IPS-11a (cell line): ENCODE results near the gene IQCK.
"Not testable (repeated sequence)": the region's sequence is repeated elsewhere in the genome, so short reads cannot be mapped to it uniquely, and the experiment has no call there.

Experiments
- H3K4me3 ChIP-seq: one replicate; pipeline ENCODE4 v1.5.1; 2013; ENCODE audit warnings: low read depth, low read length, control low read depth

The IQCK gene

GRCh38 chr16:19801369-19801768, 83.3 kb downstream of the IQCK start:
- H3K4me3 ChIP-seq, result not testable (repeated sequence)

- not testable (repeated sequence) for H3K4me3 ChIP-seq
Observed at GRCh38 chr16:19801824-19802223, 83.8 kb downstream of the IQCK start.

GRCh38 chr16:19802612-19803011, 84.5 kb downstream of the IQCK start:
- H3K4me3 ChIP-seq, result no peak overlapping the region

DNA sequence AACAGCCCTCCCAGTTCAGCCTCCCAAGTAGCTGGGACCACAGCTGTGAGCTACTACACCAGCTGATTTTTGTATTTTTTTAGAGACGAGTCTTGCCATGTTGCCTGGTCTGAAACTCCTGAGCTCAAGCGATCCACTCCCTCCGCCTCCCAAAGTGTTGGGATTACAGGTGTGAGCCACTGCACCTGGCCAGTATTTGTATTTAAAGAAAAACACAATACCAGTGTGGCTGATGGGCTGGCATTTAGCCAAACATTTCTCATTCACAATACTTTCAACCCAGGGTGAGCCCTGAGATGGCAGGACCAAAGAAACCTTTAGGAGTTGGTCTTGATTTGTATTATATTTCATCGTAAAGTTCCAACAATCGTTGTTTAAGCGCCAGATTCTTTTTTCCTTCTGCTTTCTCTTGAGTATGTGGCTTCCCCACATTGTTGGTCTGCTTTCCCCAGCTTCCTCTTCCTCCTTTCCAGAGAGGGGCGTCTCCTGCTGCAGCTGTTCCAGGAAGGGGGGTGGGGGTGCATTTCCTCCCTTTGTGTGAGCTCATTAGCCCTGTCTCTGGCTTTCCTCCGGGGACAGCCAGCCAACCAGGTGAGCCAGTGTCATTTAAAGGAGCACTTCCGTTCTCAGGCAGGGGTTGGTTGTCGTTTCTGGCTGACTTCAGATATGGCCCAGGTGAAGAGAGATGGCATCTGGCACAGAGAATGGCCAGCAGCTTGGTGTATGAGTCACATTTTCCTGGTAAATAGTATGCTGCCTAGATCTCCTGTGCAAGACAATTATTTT, 86.7 kb downstream of the IQCK start:
- H3K4me3 ChIP-seq, result no peak overlapping the region

GRCh38 chr16:19805459-19806162, 87.5 kb downstream of the IQCK start:
- H3K4me3 ChIP-seq, result no peak overlapping the region

GRCh38 chr16:19808061-19808641, 90.1 kb downstream of the IQCK start:
- H3K4me3 ChIP-seq, result no peak overlapping the region

GRCh38 chr16:19809121-19809635, 91.1 kb downstream of the IQCK start:
- H3K4me3 ChIP-seq, result no peak overlapping the region

DNA sequence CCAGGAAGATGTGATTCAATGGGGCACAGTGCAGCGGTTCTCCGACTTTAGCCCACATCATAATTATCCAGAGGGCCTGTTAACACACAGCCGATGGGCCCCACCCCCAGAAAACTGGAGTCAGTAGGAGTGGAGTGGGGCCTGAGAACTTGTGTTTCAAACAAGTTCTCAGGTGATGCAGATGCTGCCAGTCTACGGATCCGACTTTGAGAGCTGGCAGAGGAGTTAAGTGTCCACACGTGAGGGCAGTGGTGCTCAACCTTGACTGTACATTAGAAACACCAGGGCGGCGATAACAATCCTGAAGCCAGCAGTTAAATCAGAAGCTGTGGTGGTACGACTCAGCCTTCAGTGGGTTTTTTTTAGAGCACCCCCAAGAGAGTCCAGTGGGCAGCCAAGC, 91.6 kb downstream of the IQCK start:
- H3K4me3 ChIP-seq, result no peak overlapping the region

DNA sequence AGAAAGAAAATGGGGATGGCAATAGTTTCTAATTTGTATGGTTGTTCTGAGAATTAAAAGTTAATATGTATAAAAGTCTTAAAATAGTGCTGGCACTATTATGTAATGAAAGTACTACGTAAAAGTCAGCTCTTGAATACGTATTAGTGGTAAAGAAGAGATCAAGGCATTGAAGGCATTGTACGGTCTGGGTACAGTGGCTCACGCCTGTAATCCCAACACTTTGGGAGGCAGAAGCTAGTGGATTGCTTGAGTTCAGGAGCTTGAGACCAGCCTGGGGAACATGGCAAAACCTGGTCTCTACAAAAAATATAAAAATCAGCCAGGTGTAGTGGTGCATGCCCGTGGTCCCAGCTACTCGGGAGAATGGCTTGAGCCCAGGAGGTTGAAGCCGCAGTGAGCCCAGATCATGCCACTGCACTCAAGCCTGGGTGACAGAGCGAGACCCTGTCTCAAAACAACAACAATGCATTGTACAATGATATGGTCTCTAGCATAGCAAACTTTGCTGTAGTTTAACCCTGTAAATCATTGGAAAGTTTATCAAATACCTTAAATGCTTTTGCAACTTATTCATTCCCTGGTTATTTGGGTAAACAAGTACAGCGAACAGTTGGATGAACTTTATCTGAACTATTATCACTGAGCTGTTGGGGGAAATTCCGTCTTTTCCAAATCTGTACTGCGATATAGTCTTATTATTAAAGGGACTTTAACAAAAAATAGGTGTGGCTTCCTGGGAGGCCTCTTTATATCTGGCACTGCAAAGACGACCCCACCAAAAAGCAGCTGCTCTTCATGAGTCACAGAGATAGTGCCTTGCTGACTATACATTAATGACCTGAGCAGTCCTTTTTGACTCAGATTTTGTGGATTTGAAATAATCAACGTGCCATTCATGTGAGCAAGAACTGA, 93.0 kb downstream of the IQCK start:
- no peak overlapping the region for H3K4me3 ChIP-seq

DNA sequence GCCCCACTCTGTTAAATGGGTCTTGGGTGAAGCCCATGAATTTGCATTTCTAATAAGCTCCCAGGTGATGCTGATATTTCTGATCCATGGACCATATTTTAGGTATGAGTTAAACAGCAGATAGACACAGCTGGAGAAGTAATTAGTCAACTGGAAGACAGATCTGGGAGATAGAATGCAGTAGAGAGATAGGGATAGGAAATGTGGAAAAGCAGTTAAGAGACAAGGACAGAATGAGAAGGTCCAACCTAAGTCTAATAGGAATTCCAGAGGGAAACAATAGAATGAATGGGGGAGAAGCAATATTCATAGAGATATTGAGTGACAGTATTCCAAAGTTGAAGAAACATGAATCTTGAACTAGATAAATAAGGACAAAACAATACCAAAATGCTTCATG, 94.9 kb downstream of the IQCK start:
- H3K4me3 ChIP-seq, result no peak overlapping the region

GRCh38 chr16:19815418-19815817, 97.3 kb downstream of the IQCK start:
- no peak overlapping the region for H3K4me3 ChIP-seq

GRCh38 chr16:19817122-19817521, 99.1 kb downstream of the IQCK start:
- H3K4me3 ChIP-seq, result no peak overlapping the region

DNA sequence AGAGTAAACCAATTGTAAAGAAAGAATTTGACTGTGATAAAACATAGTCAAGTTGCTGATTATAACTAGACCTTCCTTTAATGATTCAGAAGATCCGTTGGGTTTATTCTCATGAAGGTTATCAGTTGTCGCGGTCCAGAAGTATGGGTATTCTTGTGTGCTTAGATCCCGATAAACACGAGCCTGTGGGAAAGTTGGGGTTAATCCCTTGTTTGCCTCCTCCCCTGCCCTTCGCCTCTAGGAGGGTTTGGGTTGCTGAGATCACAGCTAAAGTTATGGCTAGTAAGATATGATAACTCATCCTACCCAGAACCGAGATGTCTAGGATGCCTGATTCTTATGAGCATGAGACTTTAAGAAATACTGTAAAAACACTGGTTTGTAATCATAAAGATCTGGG, 99.8 kb downstream of the IQCK start:
- no peak overlapping the region for H3K4me3 ChIP-seq

DNA sequence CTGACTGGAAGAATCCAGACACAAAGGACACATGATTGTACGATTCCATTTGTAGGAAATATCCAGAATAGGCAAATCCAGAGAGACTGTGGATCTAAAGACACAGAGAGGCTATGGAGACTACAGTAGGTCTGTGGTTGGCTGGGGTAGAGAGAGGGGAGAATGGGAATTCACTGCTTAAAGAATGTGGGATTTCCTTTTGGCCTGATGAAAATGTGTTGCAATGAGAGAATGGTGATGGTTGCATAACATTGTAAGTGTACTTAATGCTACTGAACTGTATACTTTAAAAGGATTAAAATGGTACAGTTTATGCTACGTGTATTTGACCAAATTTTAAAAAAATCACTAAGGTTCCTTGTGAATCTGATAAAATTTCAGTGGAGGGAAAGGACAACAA, 104.5 kb downstream of the IQCK start:
- no peak overlapping the region for H3K4me3 ChIP-seq

GRCh38 chr16:19823322-19823721, 105.3 kb downstream of the IQCK start:
- no peak overlapping the region for H3K4me3 ChIP-seq

DNA sequence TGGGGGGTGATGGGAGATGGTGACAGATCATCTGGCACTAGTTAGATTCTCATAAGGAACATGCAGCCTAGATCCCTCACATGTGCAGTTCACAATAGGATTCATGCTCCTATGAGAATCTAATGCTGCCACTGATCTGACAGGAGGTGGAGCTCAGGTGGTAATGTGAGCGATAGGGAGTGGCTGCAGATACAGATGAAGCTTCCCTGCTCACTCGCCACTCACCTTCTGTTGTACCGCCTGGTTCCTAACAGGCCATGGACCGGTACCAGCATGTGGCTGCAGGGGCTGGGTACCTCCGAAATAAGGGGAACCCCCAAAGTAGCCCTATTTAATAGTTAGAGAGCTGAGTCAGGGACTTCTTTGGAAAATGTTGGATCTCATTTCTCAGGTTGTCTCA, 106.1 kb downstream of the IQCK start:
- no peak overlapping the region for H3K4me3 ChIP-seq

DNA sequence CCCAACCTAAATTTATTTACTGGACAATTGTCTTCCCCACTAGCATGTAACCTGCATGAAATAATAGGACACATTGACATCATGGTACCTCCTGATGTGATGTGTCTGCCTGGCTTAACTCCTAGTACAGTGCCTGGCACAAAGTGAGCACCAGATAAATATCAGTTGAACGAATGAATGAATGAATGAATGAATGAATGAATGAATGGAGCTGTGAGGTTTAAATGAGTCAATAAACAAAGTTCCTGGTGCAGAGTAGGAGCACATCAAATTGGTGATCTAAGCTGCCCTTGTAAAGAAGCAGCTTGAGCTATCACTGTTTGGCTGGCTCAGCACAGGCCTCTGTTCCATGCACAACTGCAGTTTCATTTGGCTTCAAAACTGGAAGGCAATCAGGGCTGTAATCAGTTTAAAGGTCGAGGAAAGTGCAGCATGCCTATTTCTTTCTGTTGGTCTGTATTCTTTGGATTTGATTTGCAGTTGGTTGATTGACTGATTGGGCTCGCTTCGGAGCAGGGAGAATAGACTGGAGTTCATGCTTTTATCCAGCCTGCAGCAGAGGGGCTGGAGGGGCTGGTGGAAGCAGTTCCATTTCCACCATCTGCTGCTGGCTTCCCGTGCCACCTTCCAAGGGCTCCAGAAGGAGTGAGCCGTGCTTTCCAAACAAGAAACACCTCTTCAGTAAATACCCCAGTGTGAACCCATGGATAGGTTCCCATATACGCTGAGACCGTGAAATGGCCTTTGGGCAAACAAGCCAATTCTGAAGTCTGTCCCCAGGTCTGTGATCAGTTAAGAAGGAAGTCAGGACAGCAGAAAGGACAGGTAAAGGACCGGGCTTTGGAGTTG, 112.0 kb downstream of the IQCK start:
- no peak overlapping the region for H3K4me3 ChIP-seq

GRCh38 chr16:19830902-19831560, 113.0 kb downstream of the IQCK start:
- H3K4me3 ChIP-seq, result no peak overlapping the region

- no peak overlapping the region for H3K4me3 ChIP-seq
Observed at GRCh38 chr16:19831678-19832077, 113.6 kb downstream of the IQCK start.
